Measurements from ENCODE around the gene GPATCH8.

GPATCH8 gene

GRCh38 chr17:44451832-44452231, 51.4 kb downstream of the GPATCH8 start:
- DNase-seq (ENCODE audit: low read depth in 2 of 2) = no peak

GRCh38 chr17:44451016-44451627, 52.1 kb downstream of the GPATCH8 start:
- DNase-seq (ENCODE audit: low read depth in 2 of 2) = no peak

GRCh38 chr17:44448412-44448811, 54.8 kb downstream of the GPATCH8 start:
- no peak for DNase-seq (ENCODE audit: low read depth in 2 of 2)

GRCh38 chr17:44444735-44445105, 58.5 kb downstream of the GPATCH8 start:
- no peak for DNase-seq (ENCODE audit: low read depth in 2 of 2)

- DNase-seq (ENCODE audit: low read depth in 2 of 2) = no peak
Measured at GRCh38 chr17:44442806-44443205, 60.4 kb downstream of the GPATCH8 start.

DNA sequence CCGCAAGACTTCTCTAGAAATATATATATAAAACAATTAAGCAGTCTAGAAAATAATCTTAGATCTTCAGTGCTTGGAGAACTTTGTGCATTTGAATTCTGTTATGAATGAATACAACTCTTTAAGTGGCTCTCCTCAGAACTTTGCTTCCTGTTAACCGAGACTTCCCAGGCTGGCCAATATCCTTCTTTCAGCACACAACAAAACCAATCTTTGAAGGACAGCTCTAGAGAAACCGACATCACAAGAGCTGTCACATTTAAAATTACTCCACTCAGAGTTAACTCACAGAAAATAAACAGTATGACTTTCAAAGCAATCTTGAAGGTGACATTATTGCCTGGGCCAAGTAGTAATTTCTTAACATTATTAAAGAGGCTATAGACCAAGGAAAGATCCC, 64.0 kb downstream of the GPATCH8 start:
- DNase-seq (ENCODE audit: low read depth in 2 of 2) = no peak

- DNase-seq (ENCODE audit: low read depth in 2 of 2) = no peak
Measured at GRCh38 chr17:44438636-44439035, 64.6 kb downstream of the GPATCH8 start.

DNA sequence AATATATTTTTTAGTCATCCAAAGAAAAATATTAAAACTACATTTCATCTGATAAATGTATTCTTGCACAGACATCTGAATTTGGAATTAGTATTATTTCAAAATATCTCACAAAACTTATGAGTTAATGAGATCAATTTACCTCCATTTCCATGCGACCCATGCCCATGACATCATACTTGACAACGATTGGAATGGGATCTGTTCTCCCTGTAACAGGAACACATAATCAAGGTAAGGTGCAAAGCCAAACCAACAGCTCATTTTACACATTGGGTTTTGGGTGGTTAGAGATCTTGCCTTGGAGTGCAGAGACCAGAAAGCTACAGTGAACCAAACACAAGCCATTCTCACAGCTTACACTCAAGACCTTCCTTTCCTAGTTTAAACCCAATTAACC, 66.9 kb downstream of the GPATCH8 start:
- no peak for DNase-seq (ENCODE audit: low read depth in 2 of 2)

DNA sequence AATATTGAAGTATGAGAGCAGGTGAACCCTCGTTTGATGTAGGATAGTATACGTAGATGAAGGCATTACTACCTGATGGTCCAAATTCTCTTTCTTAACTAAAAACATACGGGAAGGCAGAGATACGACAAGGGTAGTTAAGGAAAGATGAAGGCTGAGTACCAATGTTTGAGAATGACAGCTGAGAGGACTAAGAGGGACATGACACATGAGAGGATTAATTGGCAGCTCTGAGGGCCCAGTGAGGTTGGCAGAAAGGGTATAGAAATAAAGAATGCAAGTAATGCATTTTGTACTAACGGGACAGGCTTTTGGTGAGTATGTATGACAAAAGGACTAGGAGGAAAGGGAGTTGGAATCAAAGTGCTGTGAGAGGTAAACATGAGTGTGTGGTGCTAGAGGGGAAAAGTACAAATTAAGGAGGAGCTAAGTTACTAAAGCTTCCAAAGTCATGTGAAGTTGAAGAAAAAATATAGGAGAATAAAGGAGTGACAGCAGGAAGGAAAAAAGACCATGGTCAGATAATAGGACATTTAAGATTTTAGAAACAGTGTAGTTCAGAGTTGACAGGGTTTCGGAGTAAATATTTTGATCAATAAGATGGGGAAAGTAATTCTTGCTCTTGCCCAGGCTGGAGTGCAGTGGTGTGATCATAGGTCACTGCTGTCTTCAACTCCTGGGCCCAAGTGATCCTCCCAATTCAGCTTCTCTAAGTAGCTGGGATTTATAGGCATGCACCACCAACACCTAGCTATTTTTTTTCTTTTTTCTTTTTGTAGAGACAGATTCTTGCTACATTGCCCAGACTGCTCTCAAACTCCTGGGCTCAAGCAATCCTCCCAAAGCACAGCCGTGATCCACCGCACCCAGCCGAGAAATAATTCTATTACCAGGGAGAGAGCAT, 70.7 kb downstream of the GPATCH8 start:
- DNase-seq (ENCODE audit: low read depth in 2 of 2) = no peak

- DNase-seq (ENCODE audit: low read depth in 2 of 2) = no peak
Measured at GRCh38 chr17:44424828-44425461, 78.3 kb downstream of the GPATCH8 start.

DNA sequence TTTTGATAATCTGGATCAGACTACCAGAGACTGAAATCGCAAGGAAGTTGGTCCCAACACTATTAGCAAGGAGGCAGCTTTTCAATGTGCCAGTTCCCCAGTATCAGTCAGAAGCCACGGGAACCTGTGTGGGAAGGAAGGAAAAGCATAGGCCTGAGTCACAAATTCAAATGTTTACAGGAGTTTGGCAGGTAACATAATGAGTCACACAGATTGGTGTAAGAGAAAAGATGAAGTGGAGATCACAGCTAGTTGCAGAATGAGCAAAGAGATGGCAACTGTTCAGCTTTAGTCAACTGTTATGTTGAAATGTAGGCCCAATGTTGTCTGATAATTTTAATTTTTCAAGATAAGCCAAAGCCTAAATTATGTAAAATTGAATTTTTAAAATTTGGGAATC, 85.7 kb downstream of the GPATCH8 start:
- no peak for DNase-seq (ENCODE audit: low read depth in 2 of 2)

GRCh38 chr17:44416558-44417289, 86.5 kb downstream of the GPATCH8 start:
- no peak for DNase-seq (ENCODE audit: low read depth in 2 of 2)

- DNase-seq (ENCODE audit: low read depth in 2 of 2) = no peak
Measured at GRCh38 chr17:44414394-44415155, 88.6 kb downstream of the GPATCH8 start.

DNA sequence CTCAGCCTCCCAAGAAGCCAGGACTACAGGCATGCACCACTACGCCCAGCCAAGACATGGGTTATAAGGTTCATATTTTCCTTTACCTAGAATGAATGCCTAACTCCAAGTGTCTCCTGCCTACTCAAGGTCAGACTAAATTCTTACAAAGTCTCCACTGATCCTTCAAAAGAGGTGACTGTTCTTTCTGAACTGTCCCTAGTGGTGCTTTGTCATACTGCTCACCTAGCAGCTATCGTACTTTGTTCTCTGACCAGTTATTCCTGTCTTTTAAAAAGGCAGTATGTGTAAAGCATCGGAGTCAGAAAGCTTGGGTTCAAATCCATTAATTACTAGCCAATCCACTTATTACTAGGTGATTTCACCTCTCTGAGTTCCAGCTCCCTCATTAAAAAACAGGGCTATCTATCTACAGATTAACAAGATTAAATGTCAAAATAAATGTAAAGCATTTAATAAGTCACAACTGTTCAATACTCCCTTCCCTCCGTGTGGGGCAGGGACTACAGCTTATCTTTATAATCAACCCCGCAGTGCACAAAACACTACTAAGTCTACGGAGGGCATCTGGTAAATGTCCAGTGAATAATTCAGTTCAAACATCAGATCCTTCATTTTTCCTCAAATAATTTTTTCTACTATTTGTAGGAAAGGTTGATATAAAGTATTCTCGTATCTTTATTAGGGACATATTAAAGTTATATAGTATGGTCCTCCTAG, 93.7 kb downstream of the GPATCH8 start:
- no peak for DNase-seq (ENCODE audit: low read depth in 2 of 2)

DNA sequence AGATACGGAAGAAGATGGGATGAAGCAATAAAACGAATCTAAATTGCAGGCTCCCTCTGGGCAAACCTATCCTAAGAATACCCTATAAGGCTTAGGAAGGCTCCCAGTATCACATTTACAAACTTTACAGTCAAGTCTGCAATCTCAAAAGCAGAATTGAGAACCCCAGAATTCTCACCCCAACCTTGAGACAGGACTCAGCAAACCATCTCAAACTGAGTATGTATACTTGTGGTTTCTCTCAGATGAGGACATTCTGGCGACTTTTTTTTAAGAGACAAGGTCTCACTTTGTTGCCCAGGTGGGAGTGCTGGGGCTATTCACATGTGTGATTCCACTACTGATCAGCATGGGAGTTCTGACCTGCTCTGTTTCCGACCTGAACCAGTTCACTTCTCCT, 94.4 kb downstream of the GPATCH8 start:
- DNase-seq (ENCODE audit: low read depth in 2 of 2) = no peak

- no peak for DNase-seq (ENCODE audit: low read depth in 2 of 2)
Measured at GRCh38 chr17:44402564-44403172, 100.5 kb downstream of the GPATCH8 start.

- DNase-seq (ENCODE audit: low read depth in 2 of 2) = no peak
Measured at GRCh38 chr17:44400226-44400847, 102.9 kb downstream of the GPATCH8 start.

GRCh38 chr17:44398692-44399691, 104.2 kb downstream of the GPATCH8 start:
- DNase-seq (ENCODE audit: low read depth in 2 of 2) = no peak
